ENCODE results near the gene RERE.

The RERE gene

GRCh38 chr1:8497210-8497819, 320.1 kb downstream of the RERE start:
- DNase-seq: no peak

DNA sequence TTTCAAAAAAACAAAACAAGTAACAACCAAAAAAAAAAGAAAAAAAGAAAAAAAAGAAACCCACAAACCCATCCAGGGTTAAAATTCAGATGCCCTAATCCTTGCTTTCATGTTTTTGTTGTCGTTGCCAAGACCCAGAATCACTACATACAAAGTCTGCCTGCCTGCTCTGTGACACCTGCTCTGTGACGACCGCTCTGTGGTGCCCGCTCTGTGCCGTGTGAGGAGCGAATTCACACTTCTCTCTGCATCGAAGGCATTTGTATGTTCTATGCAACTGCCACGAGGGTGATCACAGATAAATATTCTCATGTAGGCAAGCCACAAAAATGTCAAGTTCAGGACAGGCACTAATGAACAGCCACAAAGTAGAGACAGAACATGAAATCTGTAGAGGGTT, 321.0 kb downstream of the RERE start:
- DNase-seq: no peak

- DNase-seq: no peak
Observed at GRCh38 chr1:8495928-8496401, 321.5 kb downstream of the RERE start.

DNA sequence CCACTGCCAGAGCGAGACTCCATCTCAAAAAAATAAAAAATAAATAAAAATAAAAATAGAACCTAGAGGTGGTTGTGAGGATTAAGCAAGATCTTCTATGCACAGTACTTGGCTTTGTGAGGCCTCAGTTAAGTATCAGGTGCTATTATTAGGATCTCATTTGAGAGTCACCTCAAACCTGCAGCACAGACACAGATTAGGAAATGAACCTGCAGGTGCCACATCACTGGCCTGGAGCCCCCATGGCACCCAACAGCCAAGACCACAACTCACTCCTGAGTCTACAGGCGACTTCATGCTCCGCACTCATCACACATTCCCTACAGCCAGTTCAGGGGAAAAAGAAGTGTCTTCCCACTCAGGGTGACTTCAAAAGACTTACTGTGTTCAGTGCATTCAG, 322.8 kb downstream of the RERE start:
- no peak for DNase-seq

DNA sequence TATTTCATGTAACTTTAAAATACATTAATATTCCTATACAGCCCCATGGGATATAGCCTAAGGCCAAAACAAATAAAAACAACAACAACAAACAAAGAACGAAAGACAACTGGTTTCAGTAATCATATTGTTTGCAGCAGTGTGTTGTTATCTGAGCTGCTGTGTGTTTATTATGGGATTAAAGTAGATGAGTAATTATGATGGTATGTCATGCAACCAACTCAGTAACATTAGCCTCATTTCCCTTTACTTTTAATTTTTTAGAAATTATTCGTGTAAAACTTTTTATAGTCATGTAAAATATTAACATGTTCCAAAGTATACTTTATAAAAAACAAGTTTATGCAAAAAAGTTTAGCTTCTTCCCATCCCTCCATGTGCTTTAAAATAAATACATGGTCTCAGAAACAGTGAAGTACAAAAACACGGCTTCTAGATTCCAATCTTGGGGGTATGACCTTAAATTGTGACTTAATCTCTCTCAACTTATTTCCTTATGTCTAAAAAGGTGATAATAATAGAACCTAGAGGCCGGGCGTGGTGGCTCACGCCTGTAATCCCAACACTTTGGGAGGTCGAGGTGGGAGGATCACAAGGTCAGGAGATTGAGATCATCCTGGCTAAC, 323.4 kb downstream of the RERE start:
- no peak for DNase-seq

GRCh38 chr1:8487249-8487648, 330.2 kb downstream of the RERE start:
- DNase-seq: no peak

DNA sequence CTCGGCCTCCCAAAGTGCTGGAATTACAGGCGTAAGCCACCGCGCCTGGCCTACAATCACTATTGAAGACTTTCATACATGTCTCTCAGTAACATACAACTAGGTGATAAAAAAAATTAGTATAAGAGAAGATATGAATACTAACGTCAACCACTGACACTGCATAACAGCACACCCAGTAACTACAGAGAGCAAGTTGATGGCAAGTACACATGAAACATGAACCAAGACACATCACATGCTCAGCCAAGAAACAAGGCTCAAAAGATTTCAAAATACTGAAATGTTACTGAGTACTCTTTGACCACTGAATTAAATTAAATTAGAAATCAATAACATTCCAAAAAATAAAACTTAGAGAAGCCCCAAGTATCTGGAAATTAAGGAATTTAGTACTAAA, 331.4 kb downstream of the RERE start:
- DNase-seq: no peak

DNA sequence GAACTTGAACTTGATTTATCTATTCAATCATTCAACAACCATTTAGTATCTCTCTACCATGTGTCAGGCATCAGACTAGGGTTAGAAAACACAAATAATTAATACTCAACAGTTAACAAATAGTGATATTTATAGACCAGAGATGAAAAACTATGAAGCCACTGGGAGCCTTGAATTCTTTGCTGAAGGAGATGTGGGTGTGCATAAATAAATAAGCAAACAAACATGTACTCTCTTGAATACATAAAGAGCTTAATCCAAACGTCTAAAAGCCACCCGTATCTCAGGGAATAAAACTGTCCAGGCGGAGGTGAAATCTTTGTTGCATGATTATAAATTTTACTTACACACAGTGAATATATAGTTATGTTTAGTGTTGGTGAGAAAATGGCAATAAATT, 333.9 kb downstream of the RERE start:
- no peak for DNase-seq

DNA sequence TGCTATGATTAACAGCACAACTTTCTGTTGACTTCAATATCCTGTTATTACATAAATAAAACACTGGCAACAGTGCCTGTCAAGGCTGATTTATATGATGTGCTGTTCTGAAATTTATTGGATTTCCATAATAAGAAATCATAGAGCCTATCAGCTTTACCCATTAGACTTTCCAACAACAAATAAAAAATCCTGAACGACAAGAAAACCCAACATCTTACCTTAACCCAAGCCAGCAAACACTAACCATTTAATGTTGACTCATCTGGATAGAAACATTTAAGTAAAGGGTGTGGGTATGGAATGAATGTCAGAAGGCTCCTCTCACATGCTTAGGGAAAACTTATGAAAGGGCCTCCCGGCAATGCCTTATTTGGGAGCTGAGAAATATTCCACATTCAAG, 334.5 kb downstream of the RERE start:
- DNase-seq: no peak

DNA sequence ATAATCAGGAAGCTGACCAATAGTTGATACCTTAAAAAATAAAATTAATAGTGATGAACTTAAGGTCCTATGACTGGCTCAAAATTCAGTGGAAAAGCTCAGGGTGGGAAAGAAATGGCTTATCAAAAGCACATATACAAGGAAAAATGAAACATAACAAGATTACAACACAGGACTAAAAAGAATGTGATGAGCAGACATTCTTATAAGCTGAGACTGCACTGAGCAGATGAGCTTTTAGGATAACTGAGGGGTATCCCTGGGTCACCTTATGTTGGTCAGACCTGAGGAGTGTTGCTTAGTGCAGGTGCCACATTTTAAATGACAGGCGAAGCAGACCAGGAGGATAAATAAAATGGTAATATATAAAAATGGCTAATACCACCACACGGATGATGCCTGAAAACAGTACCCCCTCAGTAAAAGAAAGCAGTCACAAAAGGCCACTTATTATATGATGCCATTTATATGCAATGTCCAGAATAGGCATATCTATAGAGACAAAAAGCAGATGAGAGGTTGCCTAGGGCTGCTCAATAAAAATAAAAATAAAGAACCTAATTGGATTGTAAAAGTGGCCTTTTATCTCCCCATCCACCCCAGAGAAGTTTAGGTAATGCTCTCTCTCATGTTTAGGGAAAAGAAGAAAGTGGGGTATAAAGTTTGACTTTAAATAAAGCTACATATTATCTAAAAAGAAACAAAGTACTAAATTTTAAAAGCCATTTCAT, 335.6 kb downstream of the RERE start:
- DNase-seq: no peak

- DNase-seq: no peak
Observed at GRCh38 chr1:8478566-8478965, 338.9 kb downstream of the RERE start.

DNA sequence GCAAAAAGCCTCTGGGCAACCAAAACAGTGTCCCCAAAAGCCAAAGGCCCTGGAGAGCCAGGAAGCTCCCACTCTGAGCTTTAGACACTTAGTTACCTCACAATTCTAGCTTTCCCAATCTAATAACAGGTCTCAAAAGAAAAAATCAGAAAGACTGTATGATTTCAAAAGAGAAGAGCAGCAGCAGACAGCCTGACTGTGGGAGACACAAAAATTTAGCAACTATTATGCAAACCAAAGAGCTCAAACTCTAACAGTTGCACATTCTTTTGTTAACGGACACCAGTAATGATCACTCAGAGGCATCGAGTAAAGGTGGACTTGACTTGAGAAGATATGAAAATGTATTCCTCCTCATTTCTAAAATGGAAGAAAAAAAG, 339.5 kb downstream of the RERE start:
- DNase-seq: no peak

GRCh38 chr1:8477166-8477982, 340.1 kb downstream of the RERE start:
- DNase-seq: no peak

GRCh38 chr1:8476006-8476405, 341.4 kb downstream of the RERE start:
- DNase-seq: no peak

- peak; percentile 33 for DNase-seq
Observed at GRCh38 chr1:8474369-8474768, 343.1 kb downstream of the RERE start.

DNA sequence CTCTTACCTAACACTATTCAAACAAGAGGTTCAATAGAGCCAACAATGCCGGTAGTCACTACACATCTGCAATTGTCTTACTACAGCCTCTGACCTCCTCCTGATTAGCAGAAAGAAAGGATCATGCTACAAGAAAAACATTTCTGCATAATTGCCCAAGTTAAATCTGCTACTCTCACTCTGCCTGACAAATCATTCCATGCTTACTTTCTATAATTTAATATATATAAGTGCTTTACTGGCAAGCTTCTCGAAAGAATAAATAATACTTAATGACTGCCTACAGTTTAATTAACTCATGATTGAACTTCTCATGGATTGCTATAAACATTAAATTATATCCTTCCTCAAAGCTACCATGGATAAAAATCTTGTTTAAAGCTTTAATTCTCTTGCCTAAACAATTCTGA, 343.5 kb downstream of the RERE start:
- peak; percentile 87 for DNase-seq

- DNase-seq: no peak
Observed at GRCh38 chr1:8473121-8473875, 344.1 kb downstream of the RERE start.

- DNase-seq: no peak
Observed at GRCh38 chr1:8472668-8473067, 344.8 kb downstream of the RERE start.

- no peak for DNase-seq
Observed at GRCh38 chr1:8471451-8471850, 346.0 kb downstream of the RERE start.

DNA sequence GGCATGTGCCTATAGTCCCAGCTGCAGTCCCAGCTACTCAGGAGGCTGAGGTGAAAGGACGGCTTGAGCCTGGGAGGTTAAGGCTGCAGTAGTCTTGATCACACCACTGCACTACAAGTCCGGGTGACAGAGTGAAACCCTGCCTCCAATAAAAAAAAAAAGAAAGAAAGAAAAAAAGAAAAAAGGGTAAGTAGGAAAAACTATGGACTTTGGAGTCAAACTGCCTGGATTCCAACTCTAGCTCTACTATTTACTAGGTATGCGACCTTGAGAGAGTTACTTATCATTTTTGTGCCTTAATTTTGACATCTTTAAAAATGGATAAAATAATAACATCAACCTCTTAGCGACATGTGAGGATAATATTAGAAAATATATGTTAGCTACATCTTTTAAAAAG, 348.7 kb downstream of the RERE start:
- DNase-seq: no peak

DNA sequence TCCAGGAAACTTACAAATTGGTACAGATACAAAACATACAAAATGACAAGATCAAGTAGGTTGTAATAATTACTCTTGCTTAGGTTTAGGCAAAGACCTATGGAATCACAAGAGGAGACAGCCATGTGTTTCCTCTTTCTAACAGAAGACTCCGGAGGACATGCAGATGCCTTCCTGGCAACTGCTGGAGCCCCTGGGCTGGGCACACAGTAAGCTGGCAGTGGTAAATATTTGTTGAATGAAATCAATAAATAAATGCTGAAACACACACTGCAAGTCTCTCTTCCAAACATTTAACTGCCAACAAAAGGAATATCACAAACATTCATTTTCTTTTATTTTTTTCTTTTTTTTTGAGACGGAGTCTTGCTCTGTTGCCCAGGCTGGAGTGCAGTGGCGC, 350.1 kb downstream of the RERE start:
- no peak for DNase-seq

DNA sequence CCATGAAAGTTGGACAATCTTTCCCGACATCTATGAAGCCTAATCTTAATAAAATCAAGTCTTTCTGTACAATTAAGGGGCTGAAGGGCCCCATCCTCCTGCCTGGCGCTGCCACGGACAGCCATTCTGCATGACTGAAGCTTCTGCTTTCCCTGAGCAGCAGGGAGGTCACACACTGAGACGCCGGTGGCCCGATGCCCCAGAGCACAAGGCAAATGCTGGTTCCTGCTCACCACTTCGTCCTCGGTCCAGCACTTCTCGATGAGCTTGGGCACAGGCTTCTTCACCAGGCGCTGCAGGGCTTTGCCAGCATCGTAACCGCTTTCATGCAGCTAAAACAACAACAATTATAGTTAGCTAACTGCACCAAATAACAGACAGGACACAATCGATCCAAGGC, 351.7 kb downstream of the RERE start:
- no peak for DNase-seq

- DNase-seq: no peak
Observed at GRCh38 chr1:8465013-8465412, 352.4 kb downstream of the RERE start.
